Thoracic aorta (tissue), 2 donors: ENCODE data around the gene SH3GL3. TPM values are rescaled to one million over a fixed set of nuclear protein-coding genes. Genes with fewer than 3 reads are reported as not detected.

Source experiments
- ATAC-seq: fragments of 150-250 bp; one replicate; pipeline ENCODE4 v1.8.0; 2017; ENCODE audit warnings: low read depth; ENCODE audit not compliant: insufficient number of reproducible peaks, low FRiP score
- DNase-seq: peaks from one replicate; pipeline ENCODE4 v3.0.0-alpha.2; 2020; ENCODE audit warnings: low spot score
- H3K27ac ChIP-seq, 2 donors: fragments of 200-600 bp; sonication (generic); 1 replicate in 1 of 2; 2 replicates in 1 of 2; pipeline ENCODE4 v1.5.1; 2016; ENCODE audit warnings: mild to moderate bottlenecking in 2 of 2, moderate library complexity in 2 of 2
- H3K27me3 ChIP-seq: fragments of 200-600 bp; sonication (generic); replicated peaks from 2 replicates; pipeline ENCODE4 v1.6.0; 2016; ENCODE audit warnings: mild to moderate bottlenecking; ENCODE audit not compliant: insufficient read depth
- H3K36me3 ChIP-seq: fragments of 200-600 bp; sonication (generic); one replicate; pipeline ENCODE4 v1.5.1; 2016
- H3K4me1 ChIP-seq, 2 donors: fragments of 200-600 bp; sonication (generic); 1 replicate in 1 of 2; 2 replicates in 1 of 2; pipeline versions ENCODE4 v1.5.1 to v1.6.0; 2016; ENCODE audit warnings: low read depth in 2 of 2, mild to moderate bottlenecking in 1 of 2; ENCODE audit not compliant: control insufficient read depth in 1 of 2
- H3K4me3 ChIP-seq: fragments of 200-600 bp; sonication (generic); 2 replicates; pipeline ENCODE4 v1.5.1; 2016; ENCODE audit warnings: mild to moderate bottlenecking
- H3K9me3 ChIP-seq: fragments of 200-600 bp; sonication (generic); 2 replicates; pipeline ENCODE4 v1.5.1; 2016
- total RNA-seq, 2 donors: library from RNA; depleted of rRNA; stranded (reverse); fragments of >200 nt; gene quantifications; one replicate each; pipeline versions ENCODE4 v1.1.0 to v1.2.3, GENCODE V29; 2016
- TF ChIP-seq, protein P1 (sequence below): fragments of 200-600 bp; sonication (generic); IDR thresholded peaks from one replicate; pipeline ENCODE4 v1.5.1; 2019; ENCODE audit warnings: antibody characterized with exemption

Gene SH3GL3
- total RNA-seq, 2 donors from 2014 or later, result 4.9 TPM; not detected in 1

DNA sequence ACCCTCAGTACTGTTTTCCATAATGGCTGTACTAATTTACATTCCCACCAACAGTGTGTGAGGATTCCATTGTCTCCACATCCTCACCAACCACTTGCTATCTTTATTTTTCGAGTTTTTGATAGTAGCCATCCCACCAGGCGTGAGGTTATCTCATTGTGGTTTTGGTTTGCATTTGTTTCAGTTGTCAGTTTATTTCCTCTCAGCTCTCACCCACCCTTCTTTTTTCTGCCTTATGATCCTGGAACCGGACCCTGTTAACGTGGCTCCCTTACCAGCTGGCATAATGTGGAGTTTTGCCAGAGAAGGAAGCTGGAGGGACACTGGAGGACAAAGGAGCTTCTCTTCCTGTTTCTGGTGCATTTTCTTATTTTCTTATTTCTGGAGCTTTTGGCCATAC is 25.1 kb upstream of the SH3GL3 start:
- H3K4me3 ChIP-seq, result no peak overlapping the region
- H3K4me1 ChIP-seq, result no peaks in the 10 kb centered on the region
- DNase-seq (no peak), ATAC-seq (no peak)
- no peak overlapping the region for H3K27ac ChIP-seq
- no peaks in the 10 kb centered on the region for H3K9me3 ChIP-seq
- H3K36me3 ChIP-seq, result no peaks in the 10 kb centered on the region
- no peaks in the 10 kb centered on the region for H3K27me3 ChIP-seq
- TF ChIP-seq, protein P1, sequence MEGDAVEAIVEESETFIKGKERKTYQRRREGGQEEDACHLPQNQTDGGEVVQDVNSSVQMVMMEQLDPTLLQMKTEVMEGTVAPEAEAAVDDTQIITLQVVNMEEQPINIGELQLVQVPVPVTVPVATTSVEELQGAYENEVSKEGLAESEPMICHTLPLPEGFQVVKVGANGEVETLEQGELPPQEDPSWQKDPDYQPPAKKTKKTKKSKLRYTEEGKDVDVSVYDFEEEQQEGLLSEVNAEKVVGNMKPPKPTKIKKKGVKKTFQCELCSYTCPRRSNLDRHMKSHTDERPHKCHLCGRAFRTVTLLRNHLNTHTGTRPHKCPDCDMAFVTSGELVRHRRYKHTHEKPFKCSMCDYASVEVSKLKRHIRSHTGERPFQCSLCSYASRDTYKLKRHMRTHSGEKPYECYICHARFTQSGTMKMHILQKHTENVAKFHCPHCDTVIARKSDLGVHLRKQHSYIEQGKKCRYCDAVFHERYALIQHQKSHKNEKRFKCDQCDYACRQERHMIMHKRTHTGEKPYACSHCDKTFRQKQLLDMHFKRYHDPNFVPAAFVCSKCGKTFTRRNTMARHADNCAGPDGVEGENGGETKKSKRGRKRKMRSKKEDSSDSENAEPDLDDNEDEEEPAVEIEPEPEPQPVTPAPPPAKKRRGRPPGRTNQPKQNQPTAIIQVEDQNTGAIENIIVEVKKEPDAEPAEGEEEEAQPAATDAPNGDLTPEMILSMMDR, result no peak

DNA sequence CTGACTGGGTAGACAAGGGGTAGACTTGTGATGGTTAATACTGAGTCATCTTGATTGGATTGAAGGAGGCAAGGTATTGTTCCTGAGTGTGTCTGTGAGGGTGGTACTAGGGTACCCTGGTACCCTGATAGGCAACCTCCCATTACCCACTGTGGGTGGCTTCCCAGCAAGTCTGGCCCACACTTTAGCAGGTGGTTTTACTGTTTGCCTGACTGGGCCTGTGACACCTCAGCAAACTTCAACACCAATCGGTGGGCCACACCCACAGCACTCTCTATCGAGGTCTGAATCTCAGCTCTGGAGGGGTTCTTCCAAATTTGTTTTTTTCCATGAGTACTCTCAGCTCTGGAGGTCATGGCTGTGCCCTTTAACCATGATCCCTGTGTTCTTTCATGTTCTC is 24.6 kb upstream of the SH3GL3 start:
- TF ChIP-seq, protein P1, result no peak
- H3K9me3 ChIP-seq, result no peaks in the 10 kb centered on the region
- no peaks in the 10 kb centered on the region for H3K36me3 ChIP-seq
- no peaks in the 10 kb centered on the region for H3K4me1 ChIP-seq
- no peaks in the 10 kb centered on the region for H3K27me3 ChIP-seq
- ATAC-seq, result no peak
- no peak for DNase-seq
- H3K27ac ChIP-seq, result no peak overlapping the region
- H3K4me3 ChIP-seq, result no peak overlapping the region

DNA sequence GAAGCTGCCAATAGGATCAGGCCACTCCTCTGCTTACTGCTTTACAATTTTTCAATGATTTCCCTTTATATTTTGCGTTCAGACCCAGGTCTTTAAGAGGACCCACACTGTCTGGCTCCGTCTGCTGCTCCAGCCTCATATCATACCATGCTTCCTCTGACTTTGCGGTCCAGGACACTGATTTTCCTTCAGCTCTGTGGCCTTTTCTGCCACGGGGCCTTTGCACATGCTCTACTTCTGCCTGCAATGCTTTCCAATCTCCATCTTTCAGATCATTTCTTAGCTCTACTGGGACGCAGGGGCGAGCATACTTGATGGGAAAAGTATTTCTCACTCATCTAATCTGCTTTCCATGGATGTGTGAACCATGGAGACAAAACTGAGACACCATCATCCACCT is 23.0 kb upstream of the SH3GL3 start:
- no peaks in the 10 kb centered on the region for H3K36me3 ChIP-seq
- H3K9me3 ChIP-seq, result no peaks in the 10 kb centered on the region
- no peaks in the 10 kb centered on the region for H3K27me3 ChIP-seq
- TF ChIP-seq, protein P1, result no peak
- DNase-seq (no peak), ATAC-seq (no peak)
- H3K4me3 ChIP-seq, result no peak overlapping the region
- H3K27ac ChIP-seq, result no peak overlapping the region
- H3K4me1 ChIP-seq, result no peaks in the 10 kb centered on the region

DNA sequence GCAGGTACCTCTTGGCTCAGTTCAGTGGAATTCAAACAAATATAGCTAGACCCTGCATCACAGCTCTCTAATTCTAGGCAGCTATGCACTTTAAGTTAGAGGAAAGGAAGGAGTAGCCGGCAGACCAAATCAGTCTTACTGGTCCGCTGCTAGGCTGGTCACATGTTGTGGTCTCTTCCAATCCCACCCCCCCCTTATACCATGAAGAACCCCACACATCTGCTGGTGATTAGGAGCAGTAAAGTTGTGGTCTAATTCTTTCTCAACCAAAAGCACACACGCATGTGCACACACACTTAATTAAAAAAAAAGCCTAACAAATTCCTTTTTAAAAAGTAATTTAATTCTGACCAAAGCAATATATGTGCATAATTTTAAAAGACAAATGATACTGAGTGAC is 16.7 kb upstream of the SH3GL3 start:
- H3K4me3 ChIP-seq, result no peak overlapping the region
- no peaks in the 10 kb centered on the region for H3K36me3 ChIP-seq
- no peaks in the 10 kb centered on the region for H3K9me3 ChIP-seq
- no peaks in the 10 kb centered on the region for H3K27me3 ChIP-seq
- TF ChIP-seq, protein P1, result no peak
- no peak overlapping the region for H3K27ac ChIP-seq
- ATAC-seq, result no peak
- DNase-seq, result no peak
- no peaks in the 10 kb centered on the region for H3K4me1 ChIP-seq

DNA sequence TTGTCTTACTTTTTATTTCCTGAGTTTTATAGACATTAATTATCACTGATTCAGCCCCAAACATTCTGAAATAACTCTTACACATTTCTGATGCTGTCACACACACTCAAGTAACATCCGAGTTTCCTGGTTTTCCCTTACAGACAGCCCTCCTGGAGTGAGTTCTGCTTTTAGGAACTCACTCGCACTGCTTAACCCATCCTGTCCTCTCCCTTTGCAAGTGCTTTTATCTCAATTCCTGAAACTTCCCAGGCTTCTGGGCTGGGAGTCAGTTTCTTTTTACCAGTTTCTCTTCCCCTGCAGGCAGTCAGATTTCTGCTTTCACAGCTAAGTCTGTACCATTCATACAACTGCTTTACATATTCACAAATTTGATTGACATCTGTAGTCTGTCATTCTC is 15.6 kb upstream of the SH3GL3 start:
- Histone ChIP-seq H3K9me3 (no peaks in the 10 kb centered on the region), H3K36me3 (no peaks in the 10 kb centered on the region), H3K4me1 (no peaks in the 10 kb centered on the region), H3K27ac (no peak overlapping the region), H3K27me3 (no peaks in the 10 kb centered on the region), H3K4me3 (no peak overlapping the region)
- TF ChIP-seq, protein P1, result no peak
- ATAC-seq (no peak), DNase-seq (no peak)
